LoVo (cell line): ENCODE results near the gene KLF18.
"Not testable (repeated sequence)": the region's sequence is repeated elsewhere in the genome, so short reads cannot be mapped to it uniquely, and the experiment has no call there.

Experiments used
- DNase-seq: peaks from one replicate; pipeline ENCODE4 v3.0.0-alpha.2; 2016; ENCODE audit warnings: low spot score

The KLF18 gene

DNA sequence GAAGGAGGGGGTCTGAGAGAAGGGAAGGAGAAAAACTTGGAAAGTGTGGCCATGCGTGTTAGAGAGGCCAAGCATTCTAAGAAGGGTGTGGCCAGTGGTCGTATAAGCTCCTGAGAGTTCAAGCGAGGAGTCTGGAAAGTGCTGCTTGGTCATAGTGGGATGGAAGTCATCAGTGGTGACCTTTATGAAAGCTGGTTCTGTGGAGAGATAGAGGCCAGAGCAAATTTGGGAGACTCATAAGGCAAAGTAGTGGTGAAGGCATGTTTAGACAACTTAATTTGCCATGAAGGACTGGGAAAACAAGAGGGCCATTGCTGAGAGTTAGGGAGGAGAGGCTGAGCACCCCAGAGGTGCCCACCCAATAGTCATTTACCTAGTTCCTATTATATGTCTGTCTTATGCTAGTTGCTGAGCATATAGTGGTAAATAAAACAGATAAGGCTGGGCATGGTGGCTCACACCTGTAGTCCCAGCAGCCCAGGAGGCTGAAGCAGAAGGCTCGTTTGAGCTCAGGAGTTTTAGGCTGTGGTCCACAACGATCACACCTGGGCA is 21.0 kb downstream of the KLF18 start:
- no peak for DNase-seq

- no peak for DNase-seq
These were observed 21.9 kb downstream of the KLF18 start for GRCh38 chr1:44119525-44119924.

GRCh38 chr1:44118682-44119081 is 22.7 kb downstream of the KLF18 start, which contains the start of gene KLF17:
Gene KLF17, plus strand, starts transcription at chr1:44118821. Its CDS starts 87 bp downstream, at chr1:44118908.
- no peak for DNase-seq

GRCh38 chr1:44117272-44117671 is 24.2 kb downstream of the KLF18 start:
- DNase-seq: not testable (repeated sequence)

- DNase-seq: no peak
These were observed 27.3 kb downstream of the KLF18 start for GRCh38 chr1:44114098-44114497.

- DNase-seq: no peak
These were observed 28.3 kb downstream of the KLF18 start for GRCh38 chr1:44113095-44113609.

GRCh38 chr1:44112486-44112885 is 28.9 kb downstream of the KLF18 start:
- DNase-seq: no peak

GRCh38 chr1:44111861-44112260 is 29.6 kb downstream of the KLF18 start:
- DNase-seq: no peak

GRCh38 chr1:44110916-44111315 is 30.5 kb downstream of the KLF18 start:
- DNase-seq: no peak

DNA sequence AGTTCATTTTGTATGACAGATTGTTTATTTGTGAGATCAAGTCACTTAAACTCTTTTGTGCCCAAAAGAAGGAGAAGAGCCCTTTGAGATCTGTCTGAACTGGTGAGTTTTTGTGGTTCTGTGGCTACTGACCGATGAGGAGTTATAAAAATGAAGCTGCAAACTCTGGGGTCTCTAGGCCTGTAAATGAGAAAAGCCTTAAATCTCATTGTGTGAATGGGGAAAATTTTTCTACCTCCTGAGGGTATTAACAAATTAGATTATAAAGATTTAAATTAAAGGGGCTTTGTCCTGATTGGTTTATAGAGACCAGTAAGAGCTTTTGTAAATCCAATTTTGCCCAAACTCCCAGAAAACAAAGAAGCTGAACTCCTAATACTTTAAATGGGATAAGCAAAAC is 32.5 kb downstream of the KLF18 start:
- DNase-seq: no peak

DNA sequence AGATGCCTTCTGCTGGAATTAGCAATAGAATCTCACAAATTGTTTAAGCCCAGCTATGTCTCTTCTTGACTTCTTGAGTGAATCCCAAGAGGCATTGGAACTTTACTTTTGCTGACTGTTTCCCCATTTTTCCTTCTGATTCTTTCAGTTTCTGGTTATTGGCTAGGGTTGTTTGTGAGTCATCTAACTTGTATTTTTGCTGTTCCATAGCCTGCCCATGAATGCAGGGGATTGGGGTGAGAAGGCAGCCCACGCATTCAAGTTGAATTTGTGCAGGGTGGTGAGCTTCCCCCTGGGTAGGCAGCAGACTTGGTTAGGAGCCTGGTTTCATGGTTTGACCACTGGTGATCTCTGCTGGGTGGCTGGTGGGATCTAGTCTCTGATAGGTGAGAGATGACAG is 33.2 kb downstream of the KLF18 start:
- no peak for DNase-seq

DNA sequence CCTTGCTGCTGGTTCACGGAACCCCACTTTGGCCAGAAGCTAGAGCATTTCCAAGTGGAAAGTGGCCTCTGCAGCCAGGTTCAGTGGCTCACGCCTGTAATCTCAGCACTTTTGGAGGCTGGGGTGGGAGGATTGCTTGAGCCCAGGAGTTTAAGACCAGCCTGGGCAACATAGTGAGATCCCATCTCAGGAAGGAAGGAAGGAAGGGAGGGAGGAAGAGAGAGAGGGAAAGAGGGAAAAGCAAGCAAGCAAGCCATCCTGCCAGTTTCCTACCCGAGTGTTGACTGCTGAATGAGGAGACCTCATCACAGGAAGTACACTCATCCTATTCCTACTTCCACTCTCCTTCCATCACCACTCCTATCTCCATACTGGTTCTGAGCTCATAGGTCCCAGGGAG is 35.6 kb downstream of the KLF18 start:
- no peak for DNase-seq

DNA sequence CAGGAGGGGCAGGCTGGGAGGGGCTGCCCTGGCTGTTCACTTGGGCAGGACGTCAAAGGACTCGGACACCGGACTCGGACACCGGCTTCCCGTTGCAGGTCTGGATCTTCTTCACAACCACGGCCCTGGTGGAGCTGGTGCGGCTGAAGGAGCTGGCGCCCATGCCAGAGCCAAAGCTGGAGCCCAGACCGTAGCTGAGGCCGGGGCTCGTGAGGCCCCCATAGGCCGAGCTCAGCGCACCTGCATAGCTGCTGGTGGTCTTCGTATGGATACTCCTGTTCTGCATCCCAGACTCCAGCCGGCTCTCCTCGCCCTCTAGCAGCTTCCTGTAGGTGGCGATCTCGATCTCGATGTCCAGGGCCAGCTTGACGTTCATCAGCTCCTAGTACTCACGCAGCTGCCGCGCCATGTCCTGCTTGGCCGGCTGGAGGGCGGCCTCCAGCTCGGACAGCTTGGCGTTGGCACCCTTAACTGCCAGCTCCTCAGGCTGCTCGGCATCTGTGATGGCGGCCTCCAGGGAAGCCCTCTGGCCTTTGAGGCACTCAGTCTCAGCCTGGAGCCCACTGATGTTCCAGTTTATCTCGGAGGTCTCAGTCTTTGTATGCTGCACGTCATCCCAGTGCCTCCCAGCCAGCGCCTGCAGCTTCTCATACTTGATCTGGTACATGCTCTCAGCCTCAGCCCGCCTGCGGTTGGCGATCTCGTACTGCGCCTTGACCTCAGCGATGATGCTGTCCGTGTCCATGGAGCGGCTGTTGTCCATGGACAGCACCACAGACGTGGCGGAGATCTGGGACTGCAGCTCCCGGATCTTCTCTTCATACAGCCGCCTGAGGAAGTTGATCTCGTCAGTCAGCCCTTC is 37.9 kb downstream of the KLF18 start:
- DNase-seq: no peak

- no peak for DNase-seq
These were observed 40.1 kb downstream of the KLF18 start for GRCh38 chr1:44101328-44101727.

GRCh38 chr1:44100183-44100868 is 41.1 kb downstream of the KLF18 start:
- no peak for DNase-seq

GRCh38 chr1:44094047-44094446 is 47.4 kb downstream of the KLF18 start:
- DNase-seq: no peak

GRCh38 chr1:44090429-44091252 is 50.8 kb downstream of the KLF18 start:
- DNase-seq: no peak

GRCh38 chr1:44089371-44090048 is 51.9 kb downstream of the KLF18 start:
- no peak for DNase-seq
